Measurements from ENCODE around the gene UBE2H.

Gene UBE2H

DNA sequence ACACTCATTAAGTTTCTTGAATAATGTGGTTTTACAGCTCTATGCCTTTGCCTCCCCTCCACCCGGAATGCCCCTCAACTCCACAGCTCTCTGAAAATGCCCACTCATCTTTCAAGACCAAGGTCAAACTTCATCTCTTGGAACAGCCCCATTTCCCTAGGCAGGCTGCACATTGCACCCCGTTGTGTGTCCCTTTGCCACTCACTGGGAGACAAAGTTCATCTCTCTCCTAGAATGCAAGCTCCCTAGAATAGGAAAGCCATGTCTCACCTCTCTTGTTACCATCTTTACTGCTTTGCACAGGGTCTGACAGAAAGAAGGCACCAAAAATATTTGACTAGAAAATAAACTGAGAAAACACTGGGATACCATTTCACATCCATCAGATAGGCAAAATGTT, 33.3 kb downstream of the UBE2H start:
- no peaks in the 10 kb centered on the region for H3K36me3 ChIP-seq
- no peak overlapping the region for H3K4me3 ChIP-seq (ENCODE audit: low read depth, low read length)
- H3K9me3 ChIP-seq, result no peaks in the 10 kb centered on the region
- peaks cover 10% of the 10 kb centered on the region for H3K4me1 ChIP-seq
- TF ChIP-seq, protein P1, sequence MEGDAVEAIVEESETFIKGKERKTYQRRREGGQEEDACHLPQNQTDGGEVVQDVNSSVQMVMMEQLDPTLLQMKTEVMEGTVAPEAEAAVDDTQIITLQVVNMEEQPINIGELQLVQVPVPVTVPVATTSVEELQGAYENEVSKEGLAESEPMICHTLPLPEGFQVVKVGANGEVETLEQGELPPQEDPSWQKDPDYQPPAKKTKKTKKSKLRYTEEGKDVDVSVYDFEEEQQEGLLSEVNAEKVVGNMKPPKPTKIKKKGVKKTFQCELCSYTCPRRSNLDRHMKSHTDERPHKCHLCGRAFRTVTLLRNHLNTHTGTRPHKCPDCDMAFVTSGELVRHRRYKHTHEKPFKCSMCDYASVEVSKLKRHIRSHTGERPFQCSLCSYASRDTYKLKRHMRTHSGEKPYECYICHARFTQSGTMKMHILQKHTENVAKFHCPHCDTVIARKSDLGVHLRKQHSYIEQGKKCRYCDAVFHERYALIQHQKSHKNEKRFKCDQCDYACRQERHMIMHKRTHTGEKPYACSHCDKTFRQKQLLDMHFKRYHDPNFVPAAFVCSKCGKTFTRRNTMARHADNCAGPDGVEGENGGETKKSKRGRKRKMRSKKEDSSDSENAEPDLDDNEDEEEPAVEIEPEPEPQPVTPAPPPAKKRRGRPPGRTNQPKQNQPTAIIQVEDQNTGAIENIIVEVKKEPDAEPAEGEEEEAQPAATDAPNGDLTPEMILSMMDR (IDR thresholded peaks at IDR 0.05; ENCODE audit: low read depth, low read length), result no peak
- no peak for DNase-seq
- H3K27me3 ChIP-seq, result no peaks in the 10 kb centered on the region

DNA sequence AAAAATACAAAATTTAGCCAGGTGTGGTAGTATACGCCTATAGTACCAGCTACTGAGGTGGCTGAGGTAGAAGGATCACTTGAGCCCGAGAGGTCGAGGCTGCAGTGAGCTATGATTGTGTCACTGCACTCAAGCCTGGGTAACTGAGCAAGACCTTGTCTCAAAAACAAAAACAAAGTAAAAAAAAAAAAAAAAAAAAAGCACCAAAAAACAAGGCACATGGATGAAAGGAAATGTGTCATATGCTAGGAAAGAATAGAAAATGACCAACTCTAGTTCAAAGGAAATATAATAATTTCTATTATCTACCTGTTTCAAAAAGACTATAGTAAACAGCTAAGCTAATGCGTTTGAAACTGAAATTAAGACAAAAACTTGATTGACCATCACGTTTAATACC, 33.8 kb downstream of the UBE2H start:
- Histone ChIP-seq H3K4me1 (peaks cover 10% of the 10 kb centered on the region), H3K36me3 (no peaks in the 10 kb centered on the region)

DNA sequence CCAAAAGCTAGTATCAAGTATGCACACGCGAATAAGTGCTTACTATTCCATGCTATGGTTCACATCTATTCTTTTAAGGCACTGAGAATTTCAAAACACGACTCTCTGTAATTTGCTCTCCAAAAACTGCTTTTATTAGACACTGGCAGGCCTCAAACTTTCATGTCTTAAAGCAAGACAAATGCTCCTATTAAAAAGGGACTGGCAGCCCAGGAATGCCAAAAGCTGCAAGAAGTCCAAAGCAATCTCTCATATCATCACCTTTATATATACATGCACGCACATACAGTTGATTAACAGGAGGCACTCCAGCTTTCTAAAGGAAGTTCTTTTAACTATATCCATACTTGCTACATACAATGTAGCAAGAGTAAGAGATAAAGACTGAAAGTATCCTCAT, 34.8 kb downstream of the UBE2H start:
- H3K36me3 ChIP-seq, result no peaks in the 10 kb centered on the region
- H3K9me3 ChIP-seq, result no peaks in the 10 kb centered on the region
- TF ChIP-seq, protein P1 (IDR thresholded peaks at IDR 0.05; ENCODE audit: low read depth, low read length), result no peak

More for the DNA sequence above, 33.8 kb downstream of the UBE2H start:
- no peaks in the 10 kb centered on the region for H3K27me3 ChIP-seq
- DNase-seq, result no peak
- no peak overlapping the region for H3K4me3 ChIP-seq (ENCODE audit: low read depth, low read length)
- no peaks in the 10 kb centered on the region for H3K9me3 ChIP-seq
- TF ChIP-seq, protein P1 (IDR thresholded peaks at IDR 0.05; ENCODE audit: low read depth, low read length), result no peak

GRCh38 chr7:129914536-129915272, 38.1 kb downstream of the UBE2H start:
- no peaks in the 10 kb centered on the region for H3K9me3 ChIP-seq
- H3K27me3 ChIP-seq, result no peaks in the 10 kb centered on the region
- peaks cover 10% of the 10 kb centered on the region for H3K4me1 ChIP-seq
- peak; percentile 12 for DNase-seq
- no peaks in the 10 kb centered on the region for H3K36me3 ChIP-seq
- TF ChIP-seq, protein P1 (IDR thresholded peaks at IDR 0.05; ENCODE audit: low read depth, low read length), result no peak
- no peak overlapping the region for H3K4me3 ChIP-seq (ENCODE audit: low read depth, low read length)

More for the DNA sequence above, 34.8 kb downstream of the UBE2H start:
- Histone ChIP-seq H3K27me3 (no peaks in the 10 kb centered on the region), H3K4me1 (peaks cover 10% of the 10 kb centered on the region), H3K4me3 (ENCODE audit: low read depth, low read length) (no peak overlapping the region)
- DNase-seq, result no peak

- TF ChIP-seq, protein P1 (IDR thresholded peaks at IDR 0.05; ENCODE audit: low read depth, low read length), result no peak
- Histone ChIP-seq H3K4me1 (peaks cover 10% of the 10 kb centered on the region), H3K4me3 (ENCODE audit: low read depth, low read length) (no peak overlapping the region), H3K9me3 (no peaks in the 10 kb centered on the region), H3K36me3 (no peaks in the 10 kb centered on the region), H3K27me3 (no peaks in the 10 kb centered on the region)
- no peak for DNase-seq
Measured at GRCh38 chr7:129913428-129913827, 39.3 kb downstream of the UBE2H start.

DNA sequence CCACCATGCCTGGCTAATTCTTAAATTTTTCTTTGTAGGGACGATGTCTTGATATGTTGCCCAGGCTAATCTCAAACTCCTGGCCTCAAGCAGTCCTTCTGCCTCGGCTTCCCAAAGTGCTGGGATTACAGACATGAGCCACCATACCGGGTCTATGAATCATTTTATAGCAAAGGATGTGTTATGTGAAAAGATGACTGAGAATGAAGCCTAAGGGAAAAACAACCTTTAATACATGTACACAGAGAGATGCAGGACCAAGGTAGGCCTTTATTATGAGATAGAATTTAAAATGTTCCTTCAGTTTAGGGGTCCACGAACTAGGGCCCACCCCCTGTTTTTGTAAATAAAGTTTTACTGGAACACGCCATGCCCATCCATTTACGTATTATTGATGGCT, 41.0 kb downstream of the UBE2H start:
- Histone ChIP-seq H3K4me3 (ENCODE audit: low read depth, low read length) (no peak overlapping the region), H3K36me3 (no peaks in the 10 kb centered on the region), H3K4me1 (peaks cover 10% of the 10 kb centered on the region), H3K27me3 (no peaks in the 10 kb centered on the region), H3K9me3 (no peaks in the 10 kb centered on the region)
- no peak for DNase-seq
- TF ChIP-seq, protein P1 (IDR thresholded peaks at IDR 0.05; ENCODE audit: low read depth, low read length), result no peak

Data from BE2C (cell line).